ENCODE measurements around the gene ATP6V0B. TPM values are rescaled to one million over a fixed set of nuclear protein-coding genes. Genes with fewer than 3 reads are reported as not detected.

ATP6V0B gene
- total and polyA plus RNA-seq, 9 of the 15 experiments (the other 6 are each of a cell fraction or from before 2014, with no cell fraction given): 137 to 328 (median 220) TPM

DNA sequence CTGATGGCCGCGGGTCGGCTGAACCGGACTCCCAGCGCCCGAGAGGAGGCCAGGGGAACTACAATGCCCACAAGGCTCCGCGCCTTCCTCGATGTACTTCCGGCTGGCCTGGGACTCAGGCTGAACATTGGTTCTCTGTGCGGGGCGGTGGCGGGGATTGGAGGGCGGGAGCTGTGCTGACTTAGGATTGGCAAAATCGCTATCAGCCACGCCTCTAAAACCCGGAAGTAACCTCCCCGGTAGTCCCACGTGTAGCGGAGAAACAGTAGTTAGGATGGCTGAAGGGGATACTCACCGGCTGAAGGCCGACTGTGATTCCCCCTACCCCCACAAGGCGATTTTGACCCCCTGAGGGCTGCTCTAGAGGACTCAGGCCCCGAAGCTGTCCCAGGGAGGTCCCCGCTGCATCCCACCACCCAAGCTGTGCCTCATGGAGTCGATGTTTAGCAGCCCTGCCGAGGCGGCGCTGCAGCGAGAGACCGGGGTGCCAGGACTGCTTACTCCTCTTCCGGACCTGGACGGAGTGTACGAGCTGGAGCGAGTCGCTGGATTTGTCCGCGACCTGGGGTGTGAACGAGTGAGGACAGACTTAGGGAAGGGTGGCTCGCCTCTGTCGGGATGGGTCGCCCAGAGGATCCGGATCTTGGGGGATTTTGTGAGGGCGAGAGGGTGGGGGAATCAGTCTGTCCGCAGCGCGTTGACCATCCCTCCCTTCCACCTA, 4.9 kb upstream of the ATP6V0B start, which contains the start of gene DPH2 (continued):
- no peak for TF ChIP-seq MED1 (CRISPR knock-in tag; IDR thresholded peaks at IDR 0.05; ENCODE audit: borderline replicate concordance)
- TF ChIP-seq EZH2 (IDR thresholded peaks at IDR 0.05; ENCODE audit: borderline replicate concordance, low read depth, low read length): no peak
- TF ChIP-seq FOXK2 (conservative IDR thresholded peaks at IDR 0.05 in 1 of 2, IDR thresholded peaks at IDR 0.05 in 1 of 2; ENCODE audit: low read depth in 2 of 2): peak; percentile 94 to 95
- peak; percentile 91 for TF ChIP-seq ZNF143 (CRISPR knock-in tag; IDR thresholded peaks at IDR 0.05)
- TF ChIP-seq PML (IDR thresholded peaks at IDR 0.05; ENCODE audit: low read length): no peak
- no peak for TF ChIP-seq ZSCAN29 (IDR thresholded peaks at IDR 0.05)
- TF ChIP-seq, protein P1, sequence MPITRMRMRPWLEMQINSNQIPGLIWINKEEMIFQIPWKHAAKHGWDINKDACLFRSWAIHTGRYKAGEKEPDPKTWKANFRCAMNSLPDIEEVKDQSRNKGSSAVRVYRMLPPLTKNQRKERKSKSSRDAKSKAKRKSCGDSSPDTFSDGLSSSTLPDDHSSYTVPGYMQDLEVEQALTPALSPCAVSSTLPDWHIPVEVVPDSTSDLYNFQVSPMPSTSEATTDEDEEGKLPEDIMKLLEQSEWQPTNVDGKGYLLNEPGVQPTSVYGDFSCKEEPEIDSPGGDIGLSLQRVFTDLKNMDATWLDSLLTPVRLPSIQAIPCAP (CRISPR knock-in tag; IDR thresholded peaks at IDR 0.05; ENCODE audit: borderline replicate concordance): no peak
- no peak for TF ChIP-seq CBX8 (IDR thresholded peaks at IDR 0.05; ENCODE audit: borderline replicate concordance, extremely low read depth, low read depth, low read length, poor library complexity, severe bottlenecking)
- TF ChIP-seq CHD4 (IDR thresholded peaks at IDR 0.05; ENCODE audit: insufficient read depth, insufficient replicate concordance, low read depth, low read length, poor library complexity, severe bottlenecking): no peak
- TF ChIP-seq, protein P2, sequence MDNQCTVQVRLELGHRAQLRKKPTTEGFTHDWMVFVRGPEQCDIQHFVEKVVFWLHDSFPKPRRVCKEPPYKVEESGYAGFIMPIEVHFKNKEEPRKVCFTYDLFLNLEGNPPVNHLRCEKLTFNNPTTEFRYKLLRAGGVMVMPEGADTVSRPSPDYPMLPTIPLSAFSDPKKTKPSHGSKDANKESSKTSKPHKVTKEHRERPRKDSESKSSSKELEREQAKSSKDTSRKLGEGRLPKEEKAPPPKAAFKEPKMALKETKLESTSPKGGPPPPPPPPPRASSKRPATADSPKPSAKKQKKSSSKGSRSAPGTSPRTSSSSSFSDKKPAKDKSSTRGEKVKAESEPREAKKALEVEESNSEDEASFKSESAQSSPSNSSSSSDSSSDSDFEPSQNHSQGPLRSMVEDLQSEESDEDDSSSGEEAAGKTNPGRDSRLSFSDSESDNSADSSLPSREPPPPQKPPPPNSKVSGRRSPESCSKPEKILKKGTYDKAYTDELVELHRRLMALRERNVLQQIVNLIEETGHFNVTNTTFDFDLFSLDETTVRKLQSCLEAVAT (IDR thresholded peaks at IDR 0.05): no peak
- TF ChIP-seq ZNF431 (CRISPR knock-in tag; IDR thresholded peaks at IDR 0.05): no peak
- TF ChIP-seq NR2C1 (IDR thresholded peaks at IDR 0.05): peak; percentile 99
- TF ChIP-seq NR2C1 (tag; IDR thresholded peaks at IDR 0.05): peak; percentile 99
- TF ChIP-seq GABPB1 (CRISPR knock-in tag; IDR thresholded peaks at IDR 0.05): peak; percentile 99
- TF ChIP-seq, protein P3, sequence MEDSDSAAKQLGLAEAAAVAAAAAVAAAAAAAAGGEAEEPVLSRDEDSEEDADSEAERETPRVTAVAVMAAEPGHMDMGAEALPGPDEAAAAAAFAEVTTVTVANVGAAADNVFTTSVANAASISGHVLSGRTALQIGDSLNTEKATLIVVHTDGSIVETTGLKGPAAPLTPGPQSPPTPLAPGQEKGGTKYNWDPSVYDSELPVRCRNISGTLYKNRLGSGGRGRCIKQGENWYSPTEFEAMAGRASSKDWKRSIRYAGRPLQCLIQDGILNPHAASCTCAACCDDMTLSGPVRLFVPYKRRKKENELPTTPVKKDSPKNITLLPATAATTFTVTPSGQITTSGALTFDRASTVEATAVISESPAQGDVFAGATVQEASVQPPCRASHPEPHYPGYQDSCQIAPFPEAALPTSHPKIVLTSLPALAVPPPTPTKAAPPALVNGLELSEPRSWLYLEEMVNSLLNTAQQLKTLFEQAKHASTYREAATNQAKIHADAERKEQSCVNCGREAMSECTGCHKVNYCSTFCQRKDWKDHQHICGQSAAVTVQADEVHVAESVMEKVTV (CRISPR knock-in tag; IDR thresholded peaks at IDR 0.05): no peak
- no peak for TF ChIP-seq CBX5 (IDR thresholded peaks at IDR 0.05; ENCODE audit: borderline replicate concordance, low read depth)
- no peak for TF ChIP-seq ZNF589 (CRISPR knock-in tag; IDR thresholded peaks at IDR 0.05; ENCODE audit: low read depth)
- TF ChIP-seq NFXL1 (CRISPR knock-in tag; IDR thresholded peaks at IDR 0.05): no peak
- peak; percentile 75 for TF ChIP-seq RBFOX2 (IDR thresholded peaks at IDR 0.05; ENCODE audit: low read depth, low read length)
- no peak for TF ChIP-seq ZC3H11A (IDR thresholded peaks at IDR 0.05; ENCODE audit: low read depth, low read length)
- TF ChIP-seq FOXA3 (CRISPR knock-in tag; conservative IDR thresholded peaks at IDR 0.05 in 1 of 2, IDR thresholded peaks at IDR 0.05 in 1 of 2): peak in 1 of 2 experiments; percentile 77; a peak in 1 of 4 replicates
- no peak for TF ChIP-seq CHD1 (IDR thresholded peaks at IDR 0.05; ENCODE audit: low read length)
- TF ChIP-seq DNMT1 (IDR thresholded peaks at IDR 0.05): no peak
- TF ChIP-seq ZNF165 (CRISPR knock-in tag; IDR thresholded peaks at IDR 0.05; ENCODE audit: borderline replicate concordance): 0 out of 2 replicates have a peak, but pooled peaks have one; percentile 56
- no peak for TF ChIP-seq PRMT5 (CRISPR knock-in tag; IDR thresholded peaks at IDR 0.05)
- no peak for TF ChIP-seq HDAC6 (IDR thresholded peaks at IDR 0.05; ENCODE audit: low read depth, low read length)

All from K562 (cell line).